Measurements from ENCODE around the gene GLT8D1.
"Not testable (repeated sequence)": the region's sequence is repeated elsewhere in the genome, so short reads cannot be mapped to it uniquely, and the experiment has no call there.

The GLT8D1 gene

GRCh38 chr3:52679811-52680210, 25.8 kb downstream of the GLT8D1 start:
- no peak for DNase-seq (ENCODE audit: low read depth in 2 of 2)

- DNase-seq (ENCODE audit: low read depth in 2 of 2) = no peak
Observed at GRCh38 chr3:52679199-52679538, 26.4 kb downstream of the GLT8D1 start.

- DNase-seq (ENCODE audit: low read depth in 2 of 2) = no peak
Observed at GRCh38 chr3:52678265-52679198, 27.1 kb downstream of the GLT8D1 start.

GRCh38 chr3:52676201-52676600, 29.4 kb downstream of the GLT8D1 start:
- not testable (repeated sequence) for DNase-seq (ENCODE audit: low read depth in 2 of 2)

GRCh38 chr3:52671676-52672075, 33.9 kb downstream of the GLT8D1 start:
- DNase-seq (ENCODE audit: low read depth in 2 of 2) = no peak

- peak; percentile 99 for DNase-seq (ENCODE audit: low read depth in 2 of 2)
Observed at GRCh38 chr3:52670621-52671521, 34.7 kb downstream of the GLT8D1 start.

- DNase-seq (ENCODE audit: low read depth in 2 of 2) = no peak
Observed at GRCh38 chr3:52663098-52663497, 42.5 kb downstream of the GLT8D1 start.

GRCh38 chr3:52660046-52660445, 45.5 kb downstream of the GLT8D1 start:
- no peak for DNase-seq (ENCODE audit: low read depth in 2 of 2)

- DNase-seq (ENCODE audit: low read depth in 2 of 2) = no peak
Observed at GRCh38 chr3:52655895-52656294, 49.7 kb downstream of the GLT8D1 start.

- no peak for DNase-seq (ENCODE audit: low read depth in 2 of 2)
Observed at GRCh38 chr3:52651592-52651991, 54.0 kb downstream of the GLT8D1 start.

- DNase-seq (ENCODE audit: low read depth in 2 of 2) = no peak
Observed at GRCh38 chr3:52650439-52650838, 55.2 kb downstream of the GLT8D1 start.

GRCh38 chr3:52649461-52650210, 56.0 kb downstream of the GLT8D1 start:
- DNase-seq (ENCODE audit: low read depth in 2 of 2) = peak; percentile 21 to 22

GRCh38 chr3:52645549-52645948, 60.0 kb downstream of the GLT8D1 start:
- no peak for DNase-seq (ENCODE audit: low read depth in 2 of 2)

All from fibroblast of skin of left quadriceps (primary cell).